Measurements from ENCODE around the gene ALX4.

The ALX4 gene

GRCh38 chr11:44226945-44227344 lies 83.0 kb downstream of the ALX4 start:
- FAIRE-seq (no peak), DNase-seq (ENCODE audit: insufficient read length, low spot score) (no peak)
- TF ChIP-seq, protein P1, sequence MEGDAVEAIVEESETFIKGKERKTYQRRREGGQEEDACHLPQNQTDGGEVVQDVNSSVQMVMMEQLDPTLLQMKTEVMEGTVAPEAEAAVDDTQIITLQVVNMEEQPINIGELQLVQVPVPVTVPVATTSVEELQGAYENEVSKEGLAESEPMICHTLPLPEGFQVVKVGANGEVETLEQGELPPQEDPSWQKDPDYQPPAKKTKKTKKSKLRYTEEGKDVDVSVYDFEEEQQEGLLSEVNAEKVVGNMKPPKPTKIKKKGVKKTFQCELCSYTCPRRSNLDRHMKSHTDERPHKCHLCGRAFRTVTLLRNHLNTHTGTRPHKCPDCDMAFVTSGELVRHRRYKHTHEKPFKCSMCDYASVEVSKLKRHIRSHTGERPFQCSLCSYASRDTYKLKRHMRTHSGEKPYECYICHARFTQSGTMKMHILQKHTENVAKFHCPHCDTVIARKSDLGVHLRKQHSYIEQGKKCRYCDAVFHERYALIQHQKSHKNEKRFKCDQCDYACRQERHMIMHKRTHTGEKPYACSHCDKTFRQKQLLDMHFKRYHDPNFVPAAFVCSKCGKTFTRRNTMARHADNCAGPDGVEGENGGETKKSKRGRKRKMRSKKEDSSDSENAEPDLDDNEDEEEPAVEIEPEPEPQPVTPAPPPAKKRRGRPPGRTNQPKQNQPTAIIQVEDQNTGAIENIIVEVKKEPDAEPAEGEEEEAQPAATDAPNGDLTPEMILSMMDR (IDR thresholded peaks at IDR 0.05; ENCODE audit: insufficient read depth, missing control alignments), result no peak

DNA sequence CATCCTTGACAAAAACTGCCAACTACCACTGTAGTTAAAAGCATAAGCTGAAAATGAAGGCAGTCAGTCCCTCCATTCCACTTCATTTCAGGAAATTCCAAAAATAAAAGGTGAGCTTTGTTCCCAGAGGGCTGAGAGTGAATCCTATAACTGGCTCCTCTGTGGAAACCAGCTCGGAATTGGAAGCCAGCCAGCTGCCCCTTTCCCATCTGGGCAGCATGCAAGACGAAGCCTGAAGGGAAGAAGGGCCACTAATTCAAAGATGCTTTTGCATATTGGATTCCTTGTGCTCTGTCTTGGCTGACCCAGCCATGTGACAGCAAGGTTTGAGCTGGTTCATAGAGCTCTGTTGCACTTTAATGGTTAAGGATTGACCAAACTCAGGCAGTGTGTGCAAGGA lies 83.4 kb downstream of the ALX4 start:
- FAIRE-seq, result no peak
- TF ChIP-seq, protein P1 (IDR thresholded peaks at IDR 0.05; ENCODE audit: insufficient read depth, missing control alignments), result no peak
- no peak for DNase-seq (ENCODE audit: insufficient read length, low spot score)

DNA sequence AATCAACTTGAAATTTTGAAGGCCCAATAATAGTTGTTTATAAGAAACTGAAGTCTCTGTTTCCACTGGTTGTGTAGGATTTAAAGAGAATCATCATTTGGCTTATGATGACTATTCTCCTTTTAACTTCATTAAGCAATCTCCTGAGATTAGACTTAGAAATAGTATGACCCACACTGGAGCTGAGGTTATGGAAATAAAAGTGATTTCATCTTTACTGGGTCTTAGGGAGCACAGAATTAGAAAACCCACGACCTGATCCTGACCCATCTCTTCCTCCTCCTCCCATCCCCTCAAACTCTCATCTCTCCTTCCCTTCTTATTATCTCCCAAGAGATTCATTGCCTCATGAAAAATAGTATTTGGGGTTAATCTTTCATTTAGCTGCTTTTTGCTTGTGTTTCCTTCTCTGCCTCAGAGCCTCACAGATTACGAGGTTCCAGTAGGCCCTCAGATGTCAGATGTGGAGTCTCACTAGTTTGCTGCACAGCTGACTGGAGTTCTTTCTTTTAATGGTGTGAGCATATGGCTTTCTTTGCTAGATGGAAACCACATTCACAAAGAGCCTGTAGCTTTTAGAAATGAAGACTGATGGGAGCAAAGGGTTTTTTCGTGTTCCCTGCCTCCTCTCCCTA lies 85.0 kb downstream of the ALX4 start:
- DNase-seq (ENCODE audit: insufficient read length, low spot score) (no peak), FAIRE-seq (no peak)
- TF ChIP-seq, protein P1 (IDR thresholded peaks at IDR 0.05; ENCODE audit: insufficient read depth, missing control alignments), result no peak

DNA sequence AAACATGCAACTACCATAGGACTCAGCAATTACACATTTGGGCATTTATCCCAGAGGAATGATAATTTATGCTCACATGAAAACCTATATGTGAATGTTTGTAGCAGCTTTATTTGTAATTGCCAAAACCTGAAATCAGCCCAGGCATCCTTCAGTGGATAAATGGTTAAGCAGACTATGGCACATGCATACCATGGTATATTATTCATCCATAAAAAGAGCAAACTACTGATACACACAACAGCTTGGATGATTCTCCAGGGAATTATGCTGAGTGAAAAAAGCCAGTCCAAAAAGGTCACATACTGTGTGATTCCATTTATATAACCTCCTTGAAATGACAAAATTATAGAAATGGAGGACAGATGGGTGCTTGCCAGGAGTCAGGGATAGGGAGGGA lies 86.7 kb downstream of the ALX4 start:
- FAIRE-seq, result no peak
- TF ChIP-seq, protein P1 (IDR thresholded peaks at IDR 0.05; ENCODE audit: insufficient read depth, missing control alignments), result no peak
- DNase-seq (ENCODE audit: insufficient read length, low spot score), result no peak

GRCh38 chr11:44221992-44222391 lies 87.9 kb downstream of the ALX4 start:
- FAIRE-seq (no peak), DNase-seq (ENCODE audit: insufficient read length, low spot score) (no peak)
- TF ChIP-seq, protein P1 (IDR thresholded peaks at IDR 0.05; ENCODE audit: insufficient read depth, missing control alignments), result no peak

DNA sequence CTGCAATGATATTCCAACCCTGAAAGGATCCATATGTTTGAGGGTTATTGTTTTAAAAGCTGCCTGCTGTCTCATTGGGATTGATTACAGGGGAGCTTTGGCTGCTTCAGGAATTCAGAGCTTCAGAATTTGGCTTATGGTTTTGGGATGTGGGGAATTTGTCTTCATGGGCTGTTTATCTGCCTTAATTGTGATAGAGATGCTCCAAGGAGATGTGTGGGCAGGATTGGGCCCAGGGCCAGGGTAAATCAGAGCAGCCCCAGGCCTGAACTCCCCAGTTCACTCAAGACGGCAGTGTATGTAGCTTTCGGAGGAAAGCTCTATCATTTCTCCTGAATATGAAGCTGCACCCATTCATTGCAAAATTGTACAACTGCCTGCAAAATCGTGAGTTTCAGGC lies 88.5 kb downstream of the ALX4 start:
- FAIRE-seq (no peak), DNase-seq (ENCODE audit: insufficient read length, low spot score) (no peak)
- TF ChIP-seq, protein P1 (IDR thresholded peaks at IDR 0.05; ENCODE audit: insufficient read depth, missing control alignments), result no peak

Measured in D721Med (cell line).